G401 (cell line): ENCODE data around the gene COG2. TPM values are rescaled to one million over a fixed set of nuclear protein-coding genes. Genes with fewer than 3 reads are reported as not detected.

Experiments
- DNase-seq: peaks from one replicate; pipeline ENCODE4 v3.0.0-alpha.2; 2015; ENCODE audit warnings: low spot score
- in situ Hi-C: cut with HindIII; loops from 2 replicates; pipeline ENCODE4 v1.10.0; 2016; ENCODE audit warnings: low sequenced_read_pairs, mixed read lengths
- total RNA-seq: library from RNA; depleted of rRNA; stranded (reverse); fragments of >200 nt; shearing (Covaris generic); gene quantifications from 2 replicates; pipeline ENCODE4 v1.2.3, GENCODE V29; 2014

Gene COG2
- total RNA-seq, 1 experiment from 2014 or later: 35.5 TPM

DNA sequence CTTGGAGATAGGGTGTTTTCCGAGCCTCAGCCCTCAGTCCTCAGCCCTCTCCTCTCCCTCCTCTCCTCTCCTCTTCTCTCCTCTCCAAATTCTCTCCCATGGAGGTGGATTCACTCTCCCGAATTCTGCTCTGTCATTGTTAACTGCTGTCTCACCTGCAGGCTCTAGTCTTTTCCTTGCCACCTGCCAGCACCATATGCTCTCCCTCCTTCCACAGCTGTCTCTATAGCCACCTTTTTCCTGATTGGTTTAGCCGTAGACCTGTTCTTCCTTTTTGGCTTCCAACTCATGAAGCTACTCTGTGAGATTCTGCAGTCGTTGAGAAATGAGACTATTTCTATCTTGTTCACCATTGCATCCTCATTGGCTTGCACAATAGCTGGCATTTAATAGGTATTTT is 19.7 kb downstream of the COG2 start:
- peak; percentile 98 for DNase-seq
- in situ Hi-C loops: no loop called here

DNA sequence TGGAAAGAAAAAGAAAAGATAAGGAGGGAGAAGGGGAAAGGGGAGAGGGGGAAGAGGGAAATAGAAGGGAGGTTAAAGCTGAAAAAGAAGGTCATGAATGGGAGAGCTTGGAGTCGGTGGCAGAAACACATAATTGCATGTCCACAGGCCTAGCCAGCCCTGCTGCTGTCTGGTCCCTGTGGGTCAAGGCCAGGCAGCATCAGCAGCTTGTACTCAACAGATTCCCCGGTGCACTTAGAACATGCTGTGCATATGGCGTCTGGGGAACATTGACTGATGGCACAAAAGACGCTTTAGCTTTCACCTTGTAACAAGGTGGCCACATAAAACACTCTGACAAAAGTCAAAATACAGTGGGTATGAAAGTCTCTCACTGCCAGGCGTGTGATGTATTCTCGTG is 25.9 kb downstream of the COG2 start:
- peak; percentile 62 for DNase-seq
- in situ Hi-C loops: no loop called here

DNA sequence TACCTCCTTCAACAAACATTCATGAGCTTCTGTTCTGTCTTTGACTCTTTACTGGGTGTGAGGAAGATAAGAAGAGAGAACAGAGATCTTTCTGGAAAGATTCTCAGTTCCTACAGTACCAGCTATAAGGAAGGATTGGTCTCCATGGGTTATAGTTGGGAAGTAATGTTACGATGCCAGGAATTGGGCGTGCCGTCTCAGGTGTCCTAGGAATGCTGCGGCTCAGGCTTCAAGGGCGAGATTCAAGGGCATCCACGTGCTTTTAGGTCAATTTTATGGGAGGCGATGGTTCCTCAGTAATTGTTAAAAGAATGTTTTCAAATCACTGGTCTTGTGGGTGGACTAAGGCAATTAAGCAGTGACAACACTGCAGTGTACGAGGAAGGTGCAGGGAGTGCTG is 27.3 kb downstream of the COG2 start:
- no peak for DNase-seq
- in situ Hi-C loops: no loop called here

DNA sequence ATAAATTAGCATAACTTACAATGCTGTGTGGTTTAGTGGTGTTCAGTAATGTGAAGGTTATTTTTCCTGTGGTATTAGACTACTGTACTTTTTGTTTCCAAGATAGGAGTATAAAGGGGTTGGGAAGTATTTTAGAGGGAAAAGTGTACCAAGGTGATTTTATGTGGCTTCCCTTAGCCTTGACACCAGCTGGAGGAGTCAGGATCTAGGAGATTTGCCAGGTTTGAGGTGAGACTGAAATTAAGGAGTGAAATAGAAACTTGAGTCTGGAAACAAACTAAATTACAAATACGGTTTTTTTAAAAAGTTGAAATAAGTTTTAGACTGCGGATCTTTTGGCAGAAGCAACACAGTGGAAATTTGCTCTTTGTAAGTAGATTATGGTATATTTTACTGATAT is 32.3 kb downstream of the COG2 start:
- in situ Hi-C loops: no loop called here
- peak; percentile 77 for DNase-seq

DNA sequence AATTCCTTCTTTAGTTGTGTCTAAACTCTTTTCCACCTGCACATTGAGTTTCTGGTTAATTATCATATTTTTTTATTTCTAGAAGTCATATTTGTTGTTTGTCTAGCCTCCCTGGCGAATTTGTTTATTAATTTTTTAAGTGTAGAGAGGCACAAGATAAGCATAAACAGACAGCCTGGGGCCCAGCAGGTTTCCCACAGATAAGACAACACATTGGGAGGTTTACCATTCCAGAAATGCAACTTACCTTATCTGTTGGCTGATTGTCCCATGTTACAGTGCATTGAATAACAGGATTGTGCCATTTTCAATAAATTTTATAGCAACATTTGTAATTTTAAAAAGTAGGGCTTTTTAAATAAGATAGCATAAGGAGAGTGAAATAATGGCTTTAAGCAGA is 34.9 kb downstream of the COG2 start:
- in situ Hi-C loops: no loop called here
- DNase-seq: no peak

DNA sequence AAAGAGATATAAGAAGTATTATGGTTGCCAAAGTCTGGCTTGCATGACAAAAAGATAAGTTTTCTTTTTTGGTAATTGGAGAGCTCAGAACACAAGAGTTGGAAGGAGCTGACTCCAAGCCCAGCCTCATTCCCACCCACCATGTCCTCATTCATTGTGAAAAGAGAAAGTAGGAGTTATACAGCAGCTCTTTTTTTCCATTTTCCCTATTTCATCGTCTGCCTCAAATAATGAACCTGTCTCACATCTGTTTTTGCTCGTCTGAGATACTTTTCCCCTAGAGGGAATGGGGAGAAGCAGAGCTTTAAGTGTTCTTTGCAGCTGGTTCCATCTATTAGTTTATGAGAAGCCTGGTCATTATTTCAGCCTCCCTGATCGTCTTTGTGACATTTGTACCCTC is 36.9 kb downstream of the COG2 start:
- no peak for DNase-seq

DNA sequence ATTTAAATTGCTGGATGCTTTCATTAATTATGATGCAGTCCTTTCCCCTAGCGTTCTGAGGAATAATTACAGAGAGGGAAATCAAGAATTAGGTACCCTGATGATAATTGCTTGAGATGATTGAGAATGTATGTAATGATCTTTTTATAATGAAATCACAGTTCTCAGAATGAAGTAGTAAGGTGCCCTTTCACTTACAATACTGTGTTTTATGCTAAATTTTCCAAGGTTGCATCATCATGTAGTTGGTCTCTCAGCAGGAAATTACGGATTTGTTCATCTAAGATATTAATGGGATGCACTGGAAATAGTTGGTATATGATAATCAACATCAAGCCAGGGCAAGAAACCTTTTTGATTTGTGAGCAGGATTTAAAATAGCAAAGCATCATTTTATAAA is 37.5 kb downstream of the COG2 start:
- in situ Hi-C loops: no loop called here
- DNase-seq: no peak

More for the DNA sequence above, 36.9 kb downstream of the COG2 start:
- in situ Hi-C loops: no loop called here

DNA sequence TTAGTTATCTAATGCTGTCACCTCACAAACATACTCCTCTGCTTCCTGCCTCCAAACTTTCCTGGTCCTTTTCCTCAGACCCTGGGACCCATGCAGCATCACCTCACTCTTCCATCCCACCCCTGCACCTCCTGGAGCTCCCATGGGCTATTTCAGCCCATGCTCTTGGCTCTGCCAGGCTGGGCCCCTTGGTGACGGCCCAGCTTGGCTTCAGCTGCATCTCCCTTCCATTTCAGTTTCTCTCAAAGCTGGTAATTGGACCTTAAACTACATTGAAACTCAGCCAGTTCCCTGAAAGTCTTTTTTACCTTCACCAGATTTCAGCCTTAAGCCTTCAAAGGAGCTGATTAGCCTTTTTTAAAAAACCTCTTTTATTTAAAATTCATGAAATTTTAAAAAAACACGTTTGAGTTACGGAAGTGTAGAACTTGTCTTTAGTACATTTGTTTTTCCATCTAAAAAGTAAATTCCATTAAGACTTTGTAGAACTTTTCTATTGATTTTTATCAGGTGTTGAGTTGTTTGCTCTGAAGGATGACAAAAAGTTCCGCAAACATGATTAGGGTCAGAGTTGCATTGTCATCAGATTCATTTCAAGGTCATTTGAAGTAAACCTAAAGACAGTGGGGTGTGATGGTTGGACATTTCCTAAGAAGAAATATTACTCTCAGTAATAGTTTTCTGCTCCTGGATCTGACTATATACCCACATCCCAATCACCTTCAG is 38.2 kb downstream of the COG2 start:
- in situ Hi-C loops: no loop called here
- DNase-seq: no peak

DNA sequence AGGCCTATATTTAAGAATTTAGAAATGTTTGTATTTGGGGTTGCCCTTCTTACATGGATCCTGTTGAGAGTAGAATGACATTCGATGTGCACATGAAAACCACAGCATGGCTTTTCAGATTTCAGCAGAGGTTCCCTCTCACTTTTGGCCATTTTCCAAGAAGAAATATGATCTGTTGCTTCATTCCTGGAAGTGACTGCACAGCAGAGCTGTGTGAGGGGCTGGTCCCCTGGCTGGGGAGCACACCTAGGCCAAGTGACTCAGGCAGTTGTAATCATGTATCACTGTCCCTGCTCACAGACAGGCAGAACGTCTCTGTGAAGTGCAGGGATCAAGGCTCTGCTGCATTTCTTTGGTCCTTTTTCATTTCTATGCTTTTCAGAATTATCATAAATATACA is 39.3 kb downstream of the COG2 start:
- in situ Hi-C loops: no loop called here
- DNase-seq: peak; percentile 45

DNA sequence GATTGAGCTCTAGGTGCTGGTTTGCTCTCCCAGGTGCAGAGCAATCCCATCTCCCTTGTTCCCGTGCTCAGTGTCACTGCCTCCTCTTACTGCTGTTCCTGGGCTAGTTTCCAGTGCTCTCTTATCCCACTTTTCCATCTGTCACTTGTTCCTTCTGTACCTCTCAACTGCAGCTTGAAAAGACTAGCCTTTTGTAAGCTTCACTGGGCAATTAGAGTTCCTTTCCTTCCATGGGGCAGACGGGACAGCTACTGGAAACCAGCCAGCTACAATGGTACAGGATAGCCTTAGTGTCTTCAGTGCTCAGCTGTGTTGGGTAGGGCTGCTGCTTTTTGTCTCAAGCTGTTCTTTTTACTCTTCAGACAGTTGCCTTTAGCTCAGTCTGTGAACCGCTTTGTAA is 40.0 kb downstream of the COG2 start:
- DNase-seq: peak; percentile 99
- in situ Hi-C loops: no loop called here

DNA sequence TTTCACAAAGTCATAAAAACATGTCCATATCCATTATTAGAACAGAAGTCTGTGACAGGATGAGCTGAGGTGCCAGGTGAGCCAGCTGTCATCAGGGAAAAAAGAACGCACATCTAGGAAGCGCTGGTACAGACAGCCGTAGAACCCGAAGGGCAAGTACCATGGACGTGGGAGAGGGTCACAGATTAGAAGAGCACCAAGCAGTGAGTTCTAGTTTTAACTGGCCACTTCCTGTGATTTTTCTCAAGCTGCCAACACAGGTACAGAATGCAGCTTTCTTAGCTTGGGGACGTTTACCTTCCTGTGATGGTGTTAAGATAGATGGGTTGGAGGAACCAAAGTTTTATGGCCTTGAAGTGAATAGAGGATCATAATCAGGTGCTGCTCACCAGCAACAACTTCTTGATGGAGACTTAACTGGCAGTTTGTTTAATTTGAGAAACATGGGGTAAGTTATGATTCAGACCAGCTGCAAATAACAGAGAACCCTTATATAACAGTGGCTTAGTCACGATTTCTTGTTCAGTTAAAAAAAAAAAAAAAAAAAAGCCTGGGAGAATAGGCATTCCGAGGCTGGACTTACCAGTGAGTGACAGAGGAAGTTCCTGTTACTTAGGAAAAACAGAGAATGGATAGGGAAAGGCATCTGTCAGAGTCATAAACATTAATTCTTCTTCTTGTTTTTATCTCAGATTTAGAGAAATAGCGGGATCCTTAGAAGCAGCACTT is 40.8 kb downstream of the COG2 start:
- in situ Hi-C loops: no loop called here
- DNase-seq: no peak

DNA sequence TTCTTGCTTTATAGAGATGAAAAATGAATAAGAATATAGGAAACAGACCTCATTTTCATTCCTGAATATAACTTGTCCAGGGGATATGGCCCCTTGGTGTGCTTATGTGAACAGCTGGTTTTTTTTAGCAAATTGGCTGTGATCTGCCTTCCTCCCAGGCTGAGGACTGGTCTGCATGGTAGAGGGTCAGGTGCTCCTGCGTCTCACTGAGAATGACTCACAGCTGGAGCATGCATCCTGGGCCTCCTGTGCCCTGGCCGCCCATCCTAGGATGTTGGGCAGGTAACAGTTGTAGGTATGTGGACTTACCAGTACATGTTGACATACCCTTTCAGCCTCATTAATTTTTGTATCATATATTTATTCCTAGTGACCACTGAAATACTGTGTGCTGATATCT is 41.9 kb downstream of the COG2 start:
- DNase-seq: no peak
- in situ Hi-C loops: no loop called here

DNA sequence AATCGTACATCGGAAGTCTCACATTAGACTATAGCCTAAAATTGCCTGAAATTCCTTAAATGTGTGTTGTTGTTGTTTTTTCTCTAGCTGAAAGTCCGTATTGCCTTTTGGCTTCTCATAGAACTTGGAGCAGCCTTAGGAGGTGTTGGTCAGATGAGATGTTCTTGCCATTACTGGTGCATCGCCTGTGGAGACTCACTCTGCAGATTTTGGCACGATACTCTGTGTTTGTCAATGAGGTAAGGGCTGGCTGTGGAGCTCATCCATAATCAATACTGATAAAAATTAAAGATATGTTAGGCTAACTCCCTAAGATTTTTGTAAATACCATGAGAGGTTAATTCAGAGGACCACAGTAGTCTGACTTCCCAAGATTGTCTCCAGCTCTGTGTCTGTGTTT is 42.7 kb downstream of the COG2 start:
- no peak for DNase-seq
- in situ Hi-C loops: no loop called here

DNA sequence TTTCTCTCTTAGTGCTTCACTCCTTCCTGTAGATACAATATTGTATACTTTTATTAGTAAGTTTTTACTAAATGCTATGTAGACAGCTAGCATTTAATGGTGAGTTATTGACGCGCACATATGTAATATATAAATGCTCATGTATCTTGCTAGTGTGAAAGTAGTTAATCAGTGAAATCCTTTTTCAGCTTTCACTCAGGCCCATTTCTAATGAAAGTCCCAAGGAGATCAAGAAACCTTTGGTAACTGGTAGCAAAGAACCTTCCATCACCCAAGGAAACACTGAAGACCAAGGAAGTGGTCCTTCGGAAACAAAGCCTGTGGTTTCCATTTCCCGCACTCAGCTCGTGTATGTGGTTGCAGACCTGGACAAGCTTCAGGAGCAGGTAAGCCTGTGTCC is 44.5 kb downstream of the COG2 start:
- no peak for DNase-seq
- in situ Hi-C loops: no loop called here

DNA sequence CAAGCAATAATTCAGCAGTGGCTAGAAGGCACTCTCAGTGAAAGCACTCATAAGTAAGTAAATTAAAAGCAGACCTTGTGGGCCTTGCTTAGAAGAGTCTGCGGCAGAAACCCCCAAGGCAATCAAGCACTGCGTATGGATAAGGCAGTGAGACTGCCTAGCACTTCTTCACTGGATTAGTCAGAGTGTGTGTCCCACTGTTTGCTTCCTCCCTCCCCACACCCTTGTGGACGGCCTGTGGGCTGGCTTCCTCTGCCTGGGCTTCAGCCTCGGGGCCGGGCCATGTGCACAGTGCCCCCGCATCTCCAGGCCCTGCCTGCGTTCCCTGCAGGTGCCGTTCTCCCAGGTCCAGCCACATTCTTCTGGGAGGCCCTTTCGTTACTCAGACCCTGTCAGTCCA is 47.8 kb downstream of the COG2 start:
- in situ Hi-C loops: no loop called here
- DNase-seq: no peak

DNA sequence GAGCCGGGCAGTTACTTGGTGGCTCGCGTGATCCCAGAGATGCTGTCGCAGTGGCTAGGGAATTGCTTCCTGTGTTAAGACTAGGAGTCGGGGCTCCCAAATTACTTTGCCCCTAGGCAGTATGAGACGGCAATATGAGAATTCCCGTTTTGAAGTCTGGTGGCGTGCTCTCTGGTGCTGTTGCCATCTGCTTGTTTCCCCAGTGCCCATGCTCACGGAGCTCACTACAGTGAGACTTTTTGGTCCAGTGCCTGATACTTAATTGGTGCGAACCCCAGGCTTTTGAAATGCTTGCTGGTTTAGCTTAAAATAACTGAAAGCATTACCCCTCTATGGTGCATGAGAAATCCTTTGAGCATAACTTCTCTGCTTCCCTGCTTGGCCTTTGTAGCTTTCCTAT is 49.3 kb downstream of the COG2 start:
- in situ Hi-C loops: no loop called here
- peak; percentile 86 for DNase-seq

DNA sequence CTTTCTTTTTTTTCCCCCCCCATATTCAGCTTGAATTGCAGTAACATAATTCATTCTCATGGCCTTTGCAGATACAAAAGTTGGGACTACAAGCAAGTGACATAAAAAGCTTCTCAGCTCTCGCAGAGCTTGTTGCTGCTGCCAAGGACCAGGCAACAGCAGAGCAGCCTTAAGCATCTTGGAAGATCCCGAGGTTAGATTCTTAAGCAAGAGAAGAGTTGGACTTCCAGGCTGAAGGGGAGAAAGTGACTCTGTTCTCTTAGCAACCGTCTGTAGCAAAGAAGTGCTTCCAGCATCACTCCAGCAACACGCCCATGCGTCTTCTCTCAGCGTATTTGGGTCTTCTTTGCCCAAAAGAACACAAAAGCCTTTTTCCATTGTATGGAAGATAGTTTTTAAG is 50.9 kb downstream of the COG2 start:
- in situ Hi-C loops: no loop called here
- no peak for DNase-seq

DNA sequence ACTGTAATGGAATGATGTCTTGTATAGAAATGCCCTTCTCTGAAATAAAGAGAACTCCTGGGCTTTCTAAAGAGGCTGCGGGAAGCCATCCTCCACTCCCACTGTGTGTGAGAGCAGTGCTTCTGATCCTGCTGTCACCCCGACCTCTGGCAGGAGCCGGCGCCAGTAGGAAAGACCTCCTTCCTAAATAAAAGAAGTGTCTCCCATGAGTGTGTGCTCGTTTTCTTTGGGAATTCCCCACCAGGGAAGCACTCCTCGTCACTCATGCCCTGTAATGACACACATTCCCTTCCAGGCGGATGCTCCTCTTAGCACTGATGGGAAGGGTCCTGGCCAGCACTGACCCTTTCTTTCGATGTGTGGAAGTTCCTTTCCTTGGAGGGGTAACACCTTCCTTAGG is 51.5 kb downstream of the COG2 start:
- no peak for DNase-seq
- in situ Hi-C loops: no loop called here

DNA sequence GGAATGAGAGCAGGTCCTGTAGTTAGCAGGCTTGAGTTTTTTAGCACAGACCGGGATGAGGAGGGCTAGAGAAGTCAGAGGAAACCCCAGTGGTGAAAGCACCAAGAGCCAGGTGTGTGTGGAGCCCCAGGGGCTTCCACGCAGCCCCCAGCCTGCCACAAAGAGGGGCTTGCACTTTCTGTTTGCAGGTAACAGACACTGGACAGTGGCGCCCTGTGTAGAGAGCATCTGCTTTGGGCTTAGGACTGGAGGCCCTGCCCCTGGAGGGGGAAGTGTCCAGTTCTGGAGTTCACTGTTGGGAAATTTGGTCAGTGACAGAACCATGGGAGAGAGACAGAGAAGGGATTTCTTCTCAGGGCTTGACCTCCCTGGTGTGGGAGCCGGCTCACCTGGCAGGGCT is 52.2 kb downstream of the COG2 start:
- DNase-seq: no peak
- in situ Hi-C loops: no loop called here

DNA sequence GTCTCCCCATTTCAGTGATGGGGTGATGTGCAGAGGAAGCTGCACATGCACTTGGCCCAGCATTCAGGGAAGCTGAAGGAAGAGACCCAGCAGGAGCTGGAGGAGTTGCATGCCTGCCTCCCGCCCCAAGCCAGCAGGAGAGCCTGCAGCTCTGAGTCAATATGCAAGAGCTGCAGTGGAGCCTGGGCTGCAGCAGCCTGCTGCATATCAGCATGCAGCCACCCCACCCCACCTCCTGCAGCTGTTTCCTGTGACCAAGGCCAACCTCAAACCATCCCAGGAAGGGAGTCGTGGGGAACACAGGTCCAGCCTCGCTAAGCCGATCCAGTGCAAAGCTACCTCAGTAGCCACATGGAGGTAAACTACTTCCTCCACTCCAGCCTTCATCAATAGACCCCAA is 52.7 kb downstream of the COG2 start:
- DNase-seq: no peak
- in situ Hi-C loops: no loop called here

DNA sequence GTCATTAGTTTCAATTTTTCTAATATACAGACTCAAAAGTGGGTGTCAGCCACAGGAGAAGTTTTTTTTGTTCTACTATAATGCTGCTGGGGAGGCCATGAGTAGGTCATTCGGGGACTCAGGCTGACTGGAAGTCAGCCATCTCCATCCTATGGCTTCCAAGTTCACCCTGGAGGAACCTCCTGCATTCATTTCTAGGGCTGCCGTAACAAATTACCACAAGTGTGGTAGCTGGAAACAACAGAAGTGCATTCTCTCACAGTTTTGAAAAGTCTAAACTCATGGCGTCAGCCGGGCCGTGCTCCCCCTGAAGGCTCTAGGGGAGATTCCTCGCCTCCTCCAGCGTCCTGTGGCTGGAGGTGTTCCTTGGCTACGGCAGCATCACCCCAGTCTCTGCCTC is 53.9 kb downstream of the COG2 start:
- in situ Hi-C loops: no loop called here
- no peak for DNase-seq
